ENCODE measurements around the gene MACROH2A1.

GRCh38 chr5:135429301-135430134 lies 30.5 kb upstream of the MACROH2A1 start:
- TF ChIP-seq ZC3H10 (CRISPR knock-in tag; IDR thresholded peaks at IDR 0.05) = no peak
- TF ChIP-seq, protein P1, sequence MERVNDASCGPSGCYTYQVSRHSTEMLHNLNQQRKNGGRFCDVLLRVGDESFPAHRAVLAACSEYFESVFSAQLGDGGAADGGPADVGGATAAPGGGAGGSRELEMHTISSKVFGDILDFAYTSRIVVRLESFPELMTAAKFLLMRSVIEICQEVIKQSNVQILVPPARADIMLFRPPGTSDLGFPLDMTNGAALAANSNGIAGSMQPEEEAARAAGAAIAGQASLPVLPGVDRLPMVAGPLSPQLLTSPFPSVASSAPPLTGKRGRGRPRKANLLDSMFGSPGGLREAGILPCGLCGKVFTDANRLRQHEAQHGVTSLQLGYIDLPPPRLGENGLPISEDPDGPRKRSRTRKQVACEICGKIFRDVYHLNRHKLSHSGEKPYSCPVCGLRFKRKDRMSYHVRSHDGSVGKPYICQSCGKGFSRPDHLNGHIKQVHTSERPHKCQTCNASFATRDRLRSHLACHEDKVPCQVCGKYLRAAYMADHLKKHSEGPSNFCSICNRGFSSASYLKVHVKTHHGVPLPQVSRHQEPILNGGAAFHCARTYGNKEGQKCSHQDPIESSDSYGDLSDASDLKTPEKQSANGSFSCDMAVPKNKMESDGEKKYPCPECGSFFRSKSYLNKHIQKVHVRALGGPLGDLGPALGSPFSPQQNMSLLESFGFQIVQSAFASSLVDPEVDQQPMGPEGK (CRISPR knock-in tag; IDR thresholded peaks at IDR 0.05; ENCODE audit: borderline replicate concordance) = no peak
- no peak for TF ChIP-seq OSR1 (CRISPR knock-in tag; IDR thresholded peaks at IDR 0.05)
- no peak for TF ChIP-seq CSRNP3 (CRISPR knock-in tag; IDR thresholded peaks at IDR 0.05)
- no peak for TF ChIP-seq TCF4 (CRISPR knock-in tag; IDR thresholded peaks at IDR 0.05; ENCODE audit: borderline replicate concordance)
- TF ChIP-seq ARNTL (CRISPR knock-in tag; IDR thresholded peaks at IDR 0.05; ENCODE audit: borderline replicate concordance, low read depth) = no peak

Measured in SK-N-SH treated with all-trans-retinoic acid at 6 μM for 48 hours (cell line).